Suprapubic skin (tissue), 4 donors: ENCODE results near the gene ZNF197.

ENCODE experiments used
- EP300 ChIP-seq: sonication (generic); formaldehyde crosslinking; IDR thresholded peaks from one replicate; pipeline ENCODE4 v1.6.1; 2017; ENCODE audit warnings: antibody characterized with exemption
- POLR2A ChIP-seq, 2 donors: fragments of 450-650 bp; IDR thresholded peaks; one replicate each; pipeline ENCODE4 v1.6.1; 2017; ENCODE audit warnings: antibody characterized with exemption in 2 of 2, mild to moderate bottlenecking in 2 of 2, moderate library complexity in 2 of 2
- POLR2AphosphoS5 ChIP-seq, 3 donors: sonication (generic); formaldehyde crosslinking; IDR thresholded peaks; one replicate each; pipeline ENCODE4 v1.6.1; 2017; ENCODE audit warnings: antibody characterized with exemption in 3 of 3
- TF ChIP-seq, protein P1 (sequence below), 2 donors: fragments of 200-600 bp in 1 of 2; fragments of 450-650 bp in 1 of 2; sonication (generic) in 1 of 2; IDR thresholded peaks; one replicate each; pipeline ENCODE4 v1.5.1; 2016 to 2019; ENCODE audit warnings: antibody characterized with exemption in 2 of 2, mild to moderate bottlenecking in 1 of 2, moderate library complexity in 1 of 2

- TF ChIP-seq EP300 (no peak), POLR2AphosphoS5 (IDR thresholded peaks at IDR 0.05) (no peak), POLR2A (IDR thresholded peaks at IDR 0.05) (no peak)
- TF ChIP-seq, protein P1, sequence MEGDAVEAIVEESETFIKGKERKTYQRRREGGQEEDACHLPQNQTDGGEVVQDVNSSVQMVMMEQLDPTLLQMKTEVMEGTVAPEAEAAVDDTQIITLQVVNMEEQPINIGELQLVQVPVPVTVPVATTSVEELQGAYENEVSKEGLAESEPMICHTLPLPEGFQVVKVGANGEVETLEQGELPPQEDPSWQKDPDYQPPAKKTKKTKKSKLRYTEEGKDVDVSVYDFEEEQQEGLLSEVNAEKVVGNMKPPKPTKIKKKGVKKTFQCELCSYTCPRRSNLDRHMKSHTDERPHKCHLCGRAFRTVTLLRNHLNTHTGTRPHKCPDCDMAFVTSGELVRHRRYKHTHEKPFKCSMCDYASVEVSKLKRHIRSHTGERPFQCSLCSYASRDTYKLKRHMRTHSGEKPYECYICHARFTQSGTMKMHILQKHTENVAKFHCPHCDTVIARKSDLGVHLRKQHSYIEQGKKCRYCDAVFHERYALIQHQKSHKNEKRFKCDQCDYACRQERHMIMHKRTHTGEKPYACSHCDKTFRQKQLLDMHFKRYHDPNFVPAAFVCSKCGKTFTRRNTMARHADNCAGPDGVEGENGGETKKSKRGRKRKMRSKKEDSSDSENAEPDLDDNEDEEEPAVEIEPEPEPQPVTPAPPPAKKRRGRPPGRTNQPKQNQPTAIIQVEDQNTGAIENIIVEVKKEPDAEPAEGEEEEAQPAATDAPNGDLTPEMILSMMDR (IDR thresholded peaks at IDR 0.05), result no peak
Observed at GRCh38 chr3:44678480-44679116, 53.8 kb downstream of the ZNF197 start.
